Measurements from ENCODE around the gene OSBPL7.

The OSBPL7 gene

GRCh38 chr17:47846716-47847340 lies 25.2 kb upstream of the OSBPL7 start:
- DNase-seq, result no peak

GRCh38 chr17:47845716-47846075 lies 24.1 kb upstream of the OSBPL7 start:
- no peak for DNase-seq

GRCh38 chr17:47844814-47845715 lies 23.5 kb upstream of the OSBPL7 start:
- no peak for DNase-seq

- DNase-seq, result no peak
These were observed 22.6 kb upstream of the OSBPL7 start for GRCh38 chr17:47844227-47844626.

GRCh38 chr17:47843391-47843730 lies 21.8 kb upstream of the OSBPL7 start:
- DNase-seq, result no peak

- DNase-seq, result no peak
These were observed 20.1 kb upstream of the OSBPL7 start for GRCh38 chr17:47841488-47842291.

GRCh38 chr17:47840742-47841487 lies 19.3 kb upstream of the OSBPL7 start, which contains the start of gene SCRN2:
Gene SCRN2, minus strand, starts transcription at chr17:47841273. Its CDS starts 430 bp downstream, at chr17:47840843.
- peak; percentile 90 for DNase-seq

GRCh38 chr17:47840001-47840741 lies 18.6 kb upstream of the OSBPL7 start:
- no peak for DNase-seq

- DNase-seq, result no peak
These were observed 17.5 kb upstream of the OSBPL7 start for GRCh38 chr17:47839071-47839470.

GRCh38 chr17:47838636-47839035 lies 17.0 kb upstream of the OSBPL7 start:
- DNase-seq, result no peak

GRCh38 chr17:47837401-47838039 lies 15.9 kb upstream of the OSBPL7 start:
- DNase-seq, result no peak

- no peak for DNase-seq
These were observed 15.0 kb upstream of the OSBPL7 start for GRCh38 chr17:47836601-47837000.

GRCh38 chr17:47834756-47835155 lies 13.2 kb upstream of the OSBPL7 start:
- no peak for DNase-seq

- DNase-seq, result no peak
These were observed 10.3 kb upstream of the OSBPL7 start for GRCh38 chr17:47831934-47832327.

- peak; percentile 93 for DNase-seq
These were observed 9.7 kb upstream of the OSBPL7 start, which contains the start of the genes LRRC46 and MRPL10 for GRCh38 chr17:47831003-47831933. Gene LRRC46, plus strand, starts transcription at chr17:47831670. Its CDS starts 320 bp downstream, at chr17:47831990. Gene MRPL10, minus strand, starts transcription at chr17:47831541. Its CDS starts 30 bp downstream, at chr17:47831511.

GRCh38 chr17:47830396-47831002 lies 8.9 kb upstream of the OSBPL7 start:
- DNase-seq, result no peak

GRCh38 chr17:47829870-47830269 lies 8.3 kb upstream of the OSBPL7 start:
- DNase-seq, result peak; percentile 94

GRCh38 chr17:47823519-47823918 lies 1.9 kb upstream of the OSBPL7 start:
- DNase-seq, result no peak

- no peak for DNase-seq
These were observed 1.2 kb upstream of the OSBPL7 start for GRCh38 chr17:47822785-47823184.

GRCh38 chr17:47821031-47821423 lies 567 bp downstream of the OSBPL7 start:
- no peak for DNase-seq

All from CD4-positive, alpha-beta T cell treated with Interleukin-17A for 1 hour (primary cell).